Activated CD8-positive, alpha-beta memory T cell treated with anti-CD3 and anti-CD28 coated beads, Interleukin-2, amount 50 U/mL, for 24 hours (primary cell): ENCODE measurements around the gene GPT2.
"Not testable (repeated sequence)": the region's sequence is repeated elsewhere in the genome, so short reads cannot be mapped to it uniquely, and the experiment has no call there.

ENCODE experiments used
- DNase-seq: peaks from one replicate; pipeline ENCODE4 v3.0.0-alpha.2; 2020; ENCODE audit errors: extremely low read depth

The GPT2 gene

DNA sequence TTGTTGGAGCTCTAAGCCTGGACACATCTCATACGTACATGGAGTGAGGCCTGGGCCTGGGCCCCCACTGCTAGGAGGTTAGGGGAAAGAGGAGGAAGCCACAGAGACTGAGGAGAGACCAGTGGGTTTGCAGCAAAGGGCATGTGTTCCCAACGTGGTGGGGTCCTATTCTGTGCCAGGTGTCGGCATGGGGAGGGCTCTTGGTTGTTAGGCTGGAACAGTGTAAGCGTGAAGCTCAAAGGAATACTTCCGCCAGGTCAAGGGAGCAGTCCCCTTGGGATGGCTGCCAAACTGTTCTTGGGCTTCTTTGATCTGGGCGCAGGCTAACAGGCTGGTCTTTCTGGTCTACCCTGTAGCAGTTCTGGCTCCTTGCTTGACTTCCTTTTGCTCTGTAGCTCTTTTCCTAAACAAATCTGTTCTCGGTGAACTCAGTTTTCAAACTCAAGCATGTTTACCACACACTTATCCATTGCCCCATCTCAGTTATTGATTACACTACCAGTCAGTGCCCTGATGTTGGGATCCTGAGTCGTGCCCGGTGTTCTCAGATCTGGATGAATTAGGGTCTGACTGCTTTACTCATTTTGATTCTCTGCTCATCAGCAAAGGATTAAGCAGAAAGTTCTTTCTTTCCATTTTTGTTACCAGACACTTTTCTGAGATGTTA, 36.4 kb downstream of the GPT2 start:
- no peak for DNase-seq

DNA sequence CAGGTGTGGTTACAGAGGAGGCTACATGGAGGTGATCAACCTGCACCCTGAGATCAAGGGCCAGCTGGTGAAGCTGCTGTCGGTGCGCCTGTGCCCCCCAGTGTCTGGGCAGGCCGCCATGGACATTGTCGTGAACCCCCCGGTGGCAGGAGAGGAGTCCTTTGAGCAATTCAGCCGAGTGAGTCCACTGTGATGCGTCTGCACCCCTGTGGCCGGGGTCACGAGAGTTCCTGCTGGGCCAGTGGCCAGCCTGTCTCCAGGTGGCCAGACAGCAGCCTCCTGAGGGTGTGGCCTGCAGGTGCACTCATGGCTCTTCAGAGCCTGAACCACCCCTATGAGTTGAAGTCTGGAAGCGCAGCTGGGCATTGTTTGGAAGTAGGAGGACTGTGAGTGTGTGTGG, 38.1 kb downstream of the GPT2 start:
- DNase-seq: no peak

DNA sequence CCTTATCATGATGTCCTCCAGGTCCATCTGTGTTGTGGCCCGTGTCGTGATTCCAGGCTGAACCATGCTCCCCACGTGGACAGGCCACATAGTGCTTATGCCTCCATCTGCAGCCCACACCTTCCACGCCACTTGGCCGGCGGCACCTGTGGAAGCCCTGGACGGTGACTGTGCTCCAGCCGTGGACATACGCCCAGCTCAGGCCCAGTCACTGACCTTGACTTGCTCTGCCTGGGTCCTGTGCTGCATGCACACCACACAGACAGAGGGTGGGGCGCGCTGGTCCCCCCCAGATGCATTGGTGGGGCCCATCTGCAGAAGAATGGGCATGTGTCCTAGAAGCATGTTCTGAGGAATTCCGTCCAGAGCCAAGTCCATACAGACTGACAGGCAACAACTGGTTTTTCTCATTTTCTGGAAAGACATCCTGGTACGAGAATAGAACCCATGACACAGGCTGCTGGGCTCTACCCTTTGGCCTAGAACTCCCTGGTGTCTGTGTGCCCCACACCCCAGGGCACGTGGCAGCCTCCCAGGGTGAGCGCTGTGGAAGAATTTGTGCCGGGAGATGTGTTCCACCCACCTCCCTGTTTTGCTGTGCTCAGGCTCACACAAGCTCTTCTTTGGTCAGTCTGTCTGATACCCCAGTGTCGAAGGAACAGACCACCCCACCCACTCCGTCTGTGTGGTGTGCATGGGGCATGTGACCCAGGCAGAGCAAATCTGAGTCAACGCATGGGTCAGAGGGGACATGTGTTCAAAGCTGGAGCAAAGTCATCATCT, 39.5 kb downstream of the GPT2 start:
- no peak for DNase-seq

DNA sequence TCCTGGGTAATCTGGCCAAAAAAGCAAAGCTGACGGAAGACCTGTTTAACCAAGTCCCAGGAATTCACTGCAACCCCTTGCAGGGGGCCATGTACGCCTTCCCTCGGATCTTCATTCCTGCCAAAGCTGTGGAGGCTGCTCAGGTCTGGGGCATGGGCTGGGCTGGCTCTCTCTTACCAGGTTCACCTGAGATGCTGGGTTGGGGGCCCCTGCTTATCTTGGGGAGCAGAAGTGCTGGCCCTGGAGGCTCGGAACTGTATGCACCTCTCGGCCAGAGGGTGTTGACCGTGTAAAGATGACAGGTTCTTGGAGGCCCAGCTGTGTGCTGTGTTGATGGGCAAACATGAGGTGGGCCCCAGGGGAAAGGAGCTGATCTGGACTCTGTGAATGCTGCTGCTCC, 40.2 kb downstream of the GPT2 start:
- DNase-seq: no peak

DNA sequence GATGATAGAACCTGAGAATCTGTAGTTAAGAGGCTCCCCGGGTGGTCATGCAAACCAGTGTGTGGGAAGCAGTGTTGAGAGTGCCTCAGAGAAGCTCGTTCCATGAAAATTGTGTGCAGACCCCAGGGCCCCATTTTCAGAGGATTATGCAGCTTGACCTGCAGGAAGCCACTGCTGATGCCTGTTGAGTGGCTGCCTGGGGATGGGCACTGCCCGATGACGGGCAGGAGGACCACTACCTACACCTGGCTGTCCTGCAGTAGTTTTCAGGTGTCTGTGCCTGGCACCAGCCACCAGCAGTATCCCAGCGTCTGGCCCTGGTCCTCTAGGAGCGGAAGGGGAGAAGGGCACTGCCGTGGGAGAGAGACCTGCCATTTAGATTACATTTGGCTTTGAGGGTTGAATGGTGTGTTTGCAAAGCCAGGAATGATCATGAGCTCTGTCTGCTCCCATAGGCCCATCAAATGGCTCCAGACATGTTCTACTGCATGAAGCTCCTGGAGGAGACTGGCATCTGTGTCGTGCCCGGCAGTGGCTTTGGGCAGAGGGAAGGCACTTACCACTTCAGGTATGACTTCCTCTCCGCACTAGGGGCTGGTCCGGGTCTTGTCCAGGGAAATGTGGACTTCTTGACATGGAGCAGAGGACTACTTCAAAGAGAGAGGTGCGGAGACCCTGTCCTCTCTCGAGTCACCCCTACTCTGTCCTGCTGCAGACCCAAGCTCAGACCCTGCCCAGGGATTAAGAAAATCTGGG, 42.5 kb downstream of the GPT2 start:
- DNase-seq: no peak

DNA sequence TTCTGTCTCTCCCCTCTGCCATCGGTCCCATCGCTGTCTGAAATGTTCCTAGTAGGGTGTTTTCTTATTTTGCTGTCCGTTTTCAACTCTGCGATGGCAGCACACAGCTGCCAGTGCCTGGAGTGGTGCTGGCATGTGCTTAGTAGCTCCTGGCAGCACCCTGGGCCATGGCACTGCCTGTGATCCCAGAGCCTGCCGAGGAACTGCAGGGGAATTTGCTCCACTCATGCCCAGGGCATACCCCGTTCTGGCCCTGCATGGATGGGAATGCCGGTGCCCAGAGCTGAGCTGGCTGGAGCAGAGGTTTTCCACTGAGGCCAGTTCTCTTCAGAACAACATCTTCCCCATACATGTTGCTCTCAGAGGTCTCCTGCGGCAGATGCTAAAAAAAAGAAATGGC, 43.1 kb downstream of the GPT2 start:
- no peak for DNase-seq

DNA sequence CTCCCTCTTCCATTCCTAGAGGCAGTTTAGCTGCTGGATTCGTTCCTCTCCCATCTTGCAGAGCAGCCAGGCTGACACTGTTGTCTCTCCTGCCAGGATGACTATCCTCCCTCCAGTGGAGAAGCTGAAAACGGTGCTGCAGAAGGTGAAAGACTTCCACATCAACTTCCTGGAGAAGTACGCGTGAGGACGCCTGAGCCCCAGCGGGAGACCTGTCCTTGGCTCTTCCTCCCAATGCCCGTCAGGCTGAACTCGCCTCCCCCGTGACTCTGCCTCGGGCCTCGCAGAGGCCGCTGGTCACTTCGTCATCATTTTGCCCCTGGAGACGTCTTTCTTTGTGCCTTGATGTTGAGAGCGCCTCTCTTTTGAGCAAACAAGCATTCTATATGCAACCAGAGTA, 44.6 kb downstream of the GPT2 start:
- DNase-seq: no peak

DNA sequence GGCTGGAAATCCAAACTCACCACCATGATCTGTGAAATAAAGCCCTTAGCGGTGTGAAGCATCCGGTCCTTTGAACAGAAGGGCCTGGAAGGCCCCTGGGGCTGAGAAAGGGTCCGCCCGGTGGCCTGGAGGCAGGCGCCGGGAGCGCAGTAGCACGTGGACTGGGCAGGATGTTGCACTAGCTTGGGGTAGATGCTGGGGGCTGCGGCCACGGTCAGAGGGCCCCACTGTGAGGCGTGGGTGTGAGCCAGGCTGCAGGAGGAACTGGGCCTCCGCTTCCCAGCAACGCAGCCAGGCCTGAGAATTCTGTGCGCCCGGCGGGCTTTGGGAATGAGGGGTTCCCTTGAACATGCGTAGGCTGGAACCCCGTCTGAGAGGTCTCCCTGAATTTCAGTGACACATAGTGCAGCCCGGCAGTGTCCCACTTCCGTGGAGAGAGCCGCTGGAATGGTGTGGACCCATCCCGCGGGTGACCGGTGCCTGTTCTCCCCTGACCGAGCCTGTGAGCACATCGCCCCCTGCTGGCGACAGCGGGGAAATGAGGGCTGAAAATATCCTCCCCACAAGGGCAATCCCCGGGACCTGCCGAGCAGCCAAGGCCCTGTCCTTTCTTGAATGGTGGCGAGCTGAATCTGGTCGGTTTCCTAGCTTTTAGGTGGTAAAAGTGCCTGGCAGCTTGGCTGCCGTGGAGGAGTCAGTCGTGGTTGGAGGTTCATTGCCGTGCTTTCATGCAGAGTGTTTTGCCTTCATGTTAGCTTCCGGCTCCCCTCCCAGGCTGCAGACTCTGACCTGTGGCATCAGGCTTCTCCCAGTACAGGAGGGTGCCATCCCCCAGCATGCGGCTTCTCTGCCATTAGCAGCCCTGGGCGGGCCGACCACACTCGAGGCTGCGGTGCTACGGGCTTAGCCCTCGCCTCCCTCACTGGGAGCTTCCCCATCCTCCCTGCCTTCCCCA, 45.5 kb downstream of the GPT2 start:
- DNase-seq: no peak

DNA sequence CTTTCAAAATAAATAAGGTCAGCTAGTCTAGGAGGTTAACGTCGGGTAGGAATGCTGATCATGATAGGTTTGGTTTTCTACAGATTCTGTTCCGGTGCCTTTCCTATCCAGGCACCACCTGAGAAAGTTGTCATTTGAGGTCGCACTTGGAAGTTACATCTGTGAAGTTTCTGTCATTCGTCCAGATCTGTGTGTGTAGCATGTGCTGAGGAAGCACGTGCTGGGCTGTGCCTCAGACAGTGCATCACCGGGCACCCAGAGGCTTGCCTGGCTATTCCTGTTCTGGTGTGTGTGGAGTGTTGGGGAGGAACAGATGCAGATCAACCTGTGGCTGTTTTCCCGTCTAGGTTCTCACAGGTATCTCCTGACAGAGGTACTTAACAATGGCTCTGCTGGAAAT, 46.7 kb downstream of the GPT2 start:
- no peak for DNase-seq

DNA sequence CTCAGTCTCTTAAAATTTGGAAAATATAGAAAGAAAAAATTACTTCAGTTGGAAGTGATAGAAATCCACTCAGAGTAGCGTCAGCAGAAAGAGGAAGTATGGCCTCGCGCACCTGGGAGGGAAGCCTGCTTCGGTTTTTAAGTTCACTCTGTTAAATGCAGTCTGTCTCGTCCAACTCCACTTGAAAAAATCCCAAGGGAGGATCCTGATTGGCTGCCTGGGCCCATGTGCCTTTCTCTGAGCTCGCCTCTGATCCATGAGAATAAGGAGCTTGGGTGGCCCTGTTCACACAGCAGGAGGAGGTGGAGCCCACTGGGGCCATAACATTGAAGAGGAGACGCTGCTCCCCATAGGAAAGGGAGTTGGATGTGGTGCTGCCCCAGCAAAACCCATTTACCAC, 48.6 kb downstream of the GPT2 start:
- no peak for DNase-seq

DNA sequence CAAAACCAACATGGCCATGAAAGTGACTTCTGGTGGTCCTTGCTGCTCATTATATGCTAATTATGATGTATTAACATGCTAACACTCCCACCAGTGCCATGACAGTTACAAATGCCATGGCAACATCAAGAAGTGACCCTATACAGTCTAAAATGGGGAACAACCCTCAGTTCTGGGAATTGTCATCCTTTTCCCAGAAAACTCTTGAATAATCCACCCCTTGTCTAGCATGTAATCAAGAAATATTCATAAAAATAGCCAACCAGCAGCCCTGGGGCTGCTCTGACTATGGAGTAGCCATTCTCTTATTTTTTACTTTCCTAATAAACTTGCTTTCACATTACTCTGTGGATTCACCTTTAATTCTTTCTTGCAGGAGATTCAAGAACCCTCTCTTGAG, 53.4 kb downstream of the GPT2 start:
- no peak for DNase-seq

DNA sequence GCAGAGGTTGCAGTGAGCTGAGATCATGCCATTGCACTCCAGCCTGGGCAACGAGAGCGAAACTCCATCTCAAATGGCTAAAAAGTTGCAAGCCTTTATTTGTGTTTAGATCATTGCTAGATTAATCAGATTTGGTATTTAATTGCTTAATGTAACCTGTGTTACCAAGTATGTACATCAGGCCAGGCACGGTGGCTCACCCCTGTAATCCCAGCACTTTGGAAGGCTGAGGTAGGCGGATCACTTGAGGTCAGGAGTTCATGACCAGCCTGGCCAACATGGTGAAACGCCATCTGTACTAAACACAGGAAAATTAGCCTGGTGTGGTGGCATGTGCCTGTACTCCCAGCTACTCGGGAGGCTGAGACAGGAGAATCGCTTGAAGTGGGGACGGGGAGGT, 60.6 kb downstream of the GPT2 start:
- not testable (repeated sequence) for DNase-seq

DNA sequence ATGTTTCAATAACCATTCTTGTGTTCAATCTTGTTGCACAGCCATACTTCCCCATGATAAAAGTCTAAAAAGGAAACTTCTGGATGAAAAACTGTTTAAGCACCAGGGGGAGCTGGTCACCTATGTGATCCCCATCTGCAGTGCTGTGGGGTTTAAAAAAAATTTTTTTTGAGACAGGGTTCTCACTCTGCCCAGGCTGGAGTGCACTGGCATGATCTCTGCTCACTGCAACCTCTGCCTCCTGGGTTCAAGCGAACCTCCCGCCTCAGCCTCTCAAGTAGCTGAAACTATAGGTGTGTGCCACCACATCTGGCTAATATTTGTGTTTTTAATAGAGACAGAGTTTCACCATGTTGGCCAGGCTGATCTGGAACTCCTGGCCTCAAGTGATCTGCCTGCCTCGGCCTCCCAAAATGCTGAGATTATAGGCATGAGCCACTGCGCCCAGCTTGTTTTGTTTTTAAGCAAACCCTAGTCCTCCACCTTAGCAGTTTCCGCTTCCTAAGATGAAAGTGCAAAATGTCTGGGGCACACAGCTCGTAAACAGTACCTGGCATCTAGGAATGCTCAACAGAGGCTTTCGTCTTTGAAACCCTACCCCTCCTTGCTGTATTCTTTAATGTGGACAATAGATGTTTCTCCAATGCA, 63.9 kb downstream of the GPT2 start:
- no peak for DNase-seq

DNA sequence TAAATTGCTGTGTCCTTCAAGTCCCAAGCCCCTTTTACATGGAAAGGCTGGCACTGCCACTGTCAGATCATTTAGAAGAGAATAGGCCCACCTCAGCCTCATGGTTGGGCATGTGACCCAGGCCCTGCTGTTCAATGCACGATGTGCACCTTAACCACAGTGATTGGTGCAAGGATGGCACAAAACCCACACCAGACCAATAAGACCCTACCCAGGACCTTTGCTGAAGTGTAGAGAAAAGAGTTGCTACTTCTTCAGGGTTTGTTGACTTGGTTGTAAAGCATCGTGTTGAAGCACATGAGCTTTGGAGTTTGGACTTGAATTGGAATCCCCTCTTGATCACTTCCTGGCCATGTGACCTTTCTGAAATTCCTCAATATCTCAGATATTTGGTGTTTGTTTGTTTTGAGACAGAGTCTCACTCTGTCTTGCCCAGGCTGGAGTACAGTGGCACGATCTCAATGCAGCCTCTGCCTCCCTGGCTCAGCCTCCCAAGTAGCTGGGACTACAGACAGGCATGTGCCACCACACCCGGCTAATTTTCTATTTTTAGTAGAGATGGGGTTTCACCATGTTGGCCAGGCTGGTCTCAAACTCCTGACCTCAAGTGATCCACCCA, 64.5 kb downstream of the GPT2 start:
- no peak for DNase-seq

DNA sequence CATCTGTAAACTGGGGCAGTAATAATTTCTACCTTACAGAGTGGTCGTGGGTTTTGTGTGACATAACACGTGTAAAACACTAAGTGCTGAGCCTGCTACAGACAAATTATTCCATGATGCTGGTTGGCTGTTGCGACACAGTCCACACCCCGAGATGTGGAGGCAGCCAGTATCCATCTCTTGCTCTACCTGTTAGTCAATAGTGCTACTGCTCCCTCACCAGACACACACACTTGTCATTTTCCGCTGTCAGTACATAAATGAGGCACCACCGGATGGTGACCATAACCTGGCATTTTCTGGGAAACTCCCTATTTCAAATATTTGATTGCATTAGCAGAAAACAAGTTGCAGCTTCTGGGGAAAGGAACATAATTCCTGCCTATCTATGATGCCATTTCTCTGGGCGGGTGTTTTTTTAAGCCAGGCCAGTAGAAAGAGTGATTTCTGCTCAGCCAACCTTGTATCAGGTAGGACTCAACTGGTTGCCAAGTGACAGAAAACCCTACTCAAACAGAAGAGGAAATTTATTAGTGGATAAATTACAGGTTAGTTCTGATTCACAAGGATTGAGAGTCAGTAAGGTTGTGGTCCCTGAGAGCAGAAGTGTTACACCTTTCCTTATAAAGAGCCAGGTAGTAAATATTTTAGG, 65.2 kb downstream of the GPT2 start:
- DNase-seq: no peak

DNA sequence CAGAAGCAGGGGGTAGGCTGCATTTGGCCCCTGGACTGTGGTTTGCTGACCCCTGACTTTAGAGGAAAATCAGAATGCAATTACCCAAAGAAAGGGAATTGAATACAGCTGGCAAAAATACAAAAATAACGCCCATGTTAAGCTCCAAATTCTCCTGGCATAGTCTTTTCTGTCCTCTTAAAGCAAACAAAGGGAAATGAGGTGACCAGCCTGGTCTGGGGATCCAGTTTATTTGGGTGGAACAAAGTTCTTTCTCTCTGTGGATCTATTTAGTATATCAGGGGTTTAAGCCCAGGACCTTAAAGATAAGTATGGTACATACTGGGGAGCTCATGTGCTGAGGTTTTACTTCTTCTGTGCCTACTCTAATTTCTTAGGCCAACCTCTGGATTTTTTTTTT, 65.8 kb downstream of the GPT2 start:
- no peak for DNase-seq

DNA sequence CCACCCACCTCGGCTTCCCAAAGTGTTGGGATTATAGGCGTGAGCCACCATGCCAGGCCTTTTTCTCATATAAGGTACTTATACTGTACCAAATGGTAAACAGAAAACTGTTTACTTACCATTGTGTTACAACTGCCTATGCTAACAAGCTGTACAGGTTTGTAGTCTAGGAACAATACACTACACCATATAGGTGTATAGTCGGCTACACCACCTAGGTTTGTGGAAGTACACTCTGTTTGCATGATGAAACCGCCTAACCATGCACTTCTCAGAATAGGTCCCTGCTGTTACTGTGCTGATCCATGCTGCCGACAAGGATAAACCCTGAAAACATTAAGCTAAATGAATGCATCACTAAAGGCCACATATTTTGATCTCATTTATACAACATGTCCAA, 70.4 kb downstream of the GPT2 start:
- DNase-seq: no peak

DNA sequence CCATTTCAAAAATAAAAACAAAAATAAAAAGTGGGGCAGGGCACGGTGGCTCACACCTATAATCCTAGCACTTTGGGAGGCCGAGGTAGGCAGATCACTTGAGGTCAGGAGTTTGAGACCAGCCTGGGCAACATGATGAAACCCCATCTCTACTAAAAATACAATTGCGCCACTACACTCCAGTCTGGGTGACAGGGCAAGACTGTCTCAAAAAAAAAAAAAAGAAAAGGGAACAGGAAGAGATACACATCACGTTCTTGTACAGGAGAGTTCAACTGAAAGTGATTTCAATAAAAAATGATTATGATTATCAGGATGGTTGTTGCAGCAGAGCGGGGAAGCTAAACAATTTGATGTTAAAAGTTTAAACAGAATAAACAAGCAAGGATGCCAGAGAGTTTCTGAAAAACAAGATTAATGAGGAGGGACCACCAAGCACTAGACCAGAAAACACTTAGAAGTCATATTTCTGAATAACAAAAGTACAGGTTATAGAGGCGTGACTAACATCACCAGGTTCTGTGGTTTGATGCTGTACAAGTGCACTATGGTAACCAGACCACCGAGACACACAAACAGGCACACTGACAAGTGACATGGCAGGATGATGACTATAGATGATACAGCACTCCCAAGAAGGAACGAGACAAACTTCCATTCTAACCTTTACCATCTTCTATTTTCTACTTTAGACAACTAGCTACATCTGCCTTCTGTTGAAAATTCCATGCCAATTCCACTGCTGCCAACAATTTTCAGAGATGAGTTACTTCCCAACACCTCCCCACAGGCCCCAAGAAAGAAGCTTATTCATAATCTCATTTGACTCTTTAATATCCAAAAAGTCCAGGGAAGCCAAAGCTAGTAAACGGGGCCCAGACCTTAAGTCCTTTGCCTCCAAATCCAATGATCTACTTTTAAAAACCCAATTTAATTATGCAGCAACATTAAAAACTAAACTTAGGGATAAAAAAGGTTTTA, 77.5 kb downstream of the GPT2 start:
- DNase-seq: no peak

DNA sequence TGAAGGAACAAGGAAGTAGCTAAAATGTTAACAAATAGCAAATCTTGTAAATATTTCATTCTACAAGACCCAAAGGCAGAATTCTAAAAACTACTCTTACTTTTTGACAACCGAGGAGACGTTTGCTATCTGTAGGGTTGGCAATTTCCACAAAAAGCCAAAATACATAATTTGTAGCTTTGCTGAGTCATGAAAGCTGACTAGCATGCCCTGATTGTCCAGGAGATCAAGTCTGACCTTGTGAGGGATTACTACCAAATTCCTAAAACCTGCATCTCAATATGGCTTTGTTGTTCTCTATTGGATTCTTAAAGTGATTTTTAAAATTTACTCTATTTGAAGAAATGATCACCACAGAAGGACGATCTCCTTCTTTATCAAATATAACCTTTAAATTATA, 78.5 kb downstream of the GPT2 start:
- no peak for DNase-seq
